Measurements from ENCODE around the gene GSDME. TPM values are rescaled to one million over a fixed set of nuclear protein-coding genes. Genes with fewer than 3 reads are reported as not detected.

GSDME gene
- total and polyA plus RNA-seq, 2 donors (not counting 1 experiment from before 2014, with no cell fraction given), result 40.8 to 57.1 TPM

DNA sequence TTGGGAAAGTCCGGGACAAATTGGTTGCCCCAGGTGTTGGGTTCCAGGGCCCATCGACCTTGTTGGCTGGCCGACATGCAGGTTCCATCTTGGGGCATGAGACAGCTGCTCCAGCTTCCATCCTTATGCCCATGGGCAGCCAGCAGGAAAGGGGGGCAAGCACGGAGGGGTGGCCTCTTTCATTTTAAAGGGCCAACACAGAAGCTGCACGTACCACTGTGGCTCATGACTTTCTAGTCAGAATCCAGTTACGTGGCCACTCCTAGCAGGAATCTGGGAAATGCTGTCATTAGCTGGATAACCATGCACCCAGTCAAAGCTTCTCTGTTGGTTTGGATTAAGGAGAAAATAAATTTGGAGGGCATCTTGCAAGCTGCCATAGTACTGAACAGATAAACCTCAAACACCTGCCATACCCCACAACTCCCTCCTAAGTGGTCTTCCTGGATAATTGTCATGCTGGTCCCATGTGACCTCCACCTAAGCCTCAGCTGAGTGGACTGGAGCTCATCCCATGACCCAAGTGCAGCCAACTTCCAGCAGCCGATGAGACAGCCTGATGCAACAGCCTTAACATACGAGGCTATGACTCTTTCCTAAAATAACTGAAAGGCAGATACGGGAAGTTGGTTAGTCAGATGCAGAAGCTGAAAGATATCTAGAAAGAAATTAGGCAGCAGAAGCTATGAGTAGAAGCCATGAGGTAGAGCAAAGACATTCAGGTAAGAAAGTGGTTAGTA, 21.4 kb upstream of the GSDME start:
- peak; percentile 80 to 89 for DNase-seq (ENCODE audit: low read depth in 2 of 2)
- TF ChIP-seq, protein P1, sequence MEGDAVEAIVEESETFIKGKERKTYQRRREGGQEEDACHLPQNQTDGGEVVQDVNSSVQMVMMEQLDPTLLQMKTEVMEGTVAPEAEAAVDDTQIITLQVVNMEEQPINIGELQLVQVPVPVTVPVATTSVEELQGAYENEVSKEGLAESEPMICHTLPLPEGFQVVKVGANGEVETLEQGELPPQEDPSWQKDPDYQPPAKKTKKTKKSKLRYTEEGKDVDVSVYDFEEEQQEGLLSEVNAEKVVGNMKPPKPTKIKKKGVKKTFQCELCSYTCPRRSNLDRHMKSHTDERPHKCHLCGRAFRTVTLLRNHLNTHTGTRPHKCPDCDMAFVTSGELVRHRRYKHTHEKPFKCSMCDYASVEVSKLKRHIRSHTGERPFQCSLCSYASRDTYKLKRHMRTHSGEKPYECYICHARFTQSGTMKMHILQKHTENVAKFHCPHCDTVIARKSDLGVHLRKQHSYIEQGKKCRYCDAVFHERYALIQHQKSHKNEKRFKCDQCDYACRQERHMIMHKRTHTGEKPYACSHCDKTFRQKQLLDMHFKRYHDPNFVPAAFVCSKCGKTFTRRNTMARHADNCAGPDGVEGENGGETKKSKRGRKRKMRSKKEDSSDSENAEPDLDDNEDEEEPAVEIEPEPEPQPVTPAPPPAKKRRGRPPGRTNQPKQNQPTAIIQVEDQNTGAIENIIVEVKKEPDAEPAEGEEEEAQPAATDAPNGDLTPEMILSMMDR (conservative IDR thresholded peaks at IDR 0.05 in 1 of 2, IDR thresholded peaks at IDR 0.05 in 1 of 2; ENCODE audit: low read depth in 1 of 2, low read length in 2 of 2), result no peak
- no peak for TF ChIP-seq EZH2 (IDR thresholded peaks at IDR 0.05; ENCODE audit: low read length, missing control alignments)
- Histone ChIP-seq H2AFZ (ENCODE audit: low read length) (no peak overlapping the region), H3K9ac (ENCODE audit: insufficient read depth, low read length) (no peak overlapping the region), H3K36me3 (ENCODE audit: control insufficient read depth, insufficient read depth, low read length) (peaks cover 2% of the 10 kb centered on the region), H3K27ac (ENCODE audit: insufficient read depth, low read length) (peak overlapping the region; percentile 71), H4K20me1 (ENCODE audit: control insufficient read depth, extremely low read depth, insufficient read depth, low read length) (no peaks in the 10 kb centered on the region), H3K4me2 (ENCODE audit: extremely low read depth, insufficient read depth, low read length) (no peak overlapping the region), H3K27me3 (ENCODE audit: control insufficient read depth, insufficient read depth, low read length) (no peaks in the 10 kb centered on the region), H3K79me2 (ENCODE audit: control insufficient read depth, insufficient read depth, low read length) (no peaks in the 10 kb centered on the region), H3K4me1 (ENCODE audit: control insufficient read depth, extremely low read depth, insufficient read depth, low read length) (peaks cover 2% of the 10 kb centered on the region), H3K9me3 (ENCODE audit: control insufficient read depth, insufficient read depth, low read depth, low read length) (no peaks in the 10 kb centered on the region), H3K4me3 (replicated peaks in 1 of 4; ENCODE audit: control extremely low read depth in 1 of 4, insufficient read depth in 1 of 4, low read depth in 3 of 4, low read length in 4 of 4) (no peak overlapping the region)

DNA sequence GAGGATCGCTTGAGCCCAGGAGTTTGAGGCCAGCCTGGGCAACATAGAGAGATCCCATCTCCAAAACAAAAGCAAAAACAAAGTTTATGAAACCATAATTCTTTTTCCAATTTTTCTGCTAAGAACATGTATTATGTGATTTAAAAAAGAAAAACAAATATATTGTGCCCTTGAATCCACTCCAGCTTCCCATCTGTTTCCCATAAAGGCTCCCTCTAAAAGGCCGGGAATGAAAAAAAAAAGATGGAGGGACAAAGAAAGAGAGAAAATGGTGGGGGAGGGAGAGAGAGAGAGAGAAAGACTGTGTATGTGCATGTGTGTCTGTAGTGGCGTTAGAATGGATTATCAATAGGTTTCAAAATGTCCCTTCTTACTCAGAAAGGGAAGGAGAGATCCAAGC, 20.5 kb upstream of the GSDME start:
- peak in 1 of 2 donors; percentile 20 for DNase-seq (ENCODE audit: low read depth in 2 of 2)
- no peak overlapping the region for H3K9ac ChIP-seq (ENCODE audit: insufficient read depth, low read length)
- H3K9me3 ChIP-seq (ENCODE audit: control insufficient read depth, insufficient read depth, low read depth, low read length), result no peaks in the 10 kb centered on the region
- no peak overlapping the region for H2AFZ ChIP-seq (ENCODE audit: low read length)
- H3K27ac ChIP-seq (ENCODE audit: insufficient read depth, low read length), result no peak overlapping the region
- peaks cover 2% of the 10 kb centered on the region for H3K4me1 ChIP-seq (ENCODE audit: control insufficient read depth, extremely low read depth, insufficient read depth, low read length)
- H4K20me1 ChIP-seq (ENCODE audit: control insufficient read depth, extremely low read depth, insufficient read depth, low read length), result no peaks in the 10 kb centered on the region
- no peak overlapping the region for H3K4me2 ChIP-seq (ENCODE audit: extremely low read depth, insufficient read depth, low read length)
- H3K27me3 ChIP-seq (ENCODE audit: control insufficient read depth, insufficient read depth, low read length), result no peaks in the 10 kb centered on the region
- TF ChIP-seq EZH2 (IDR thresholded peaks at IDR 0.05; ENCODE audit: low read length, missing control alignments), result no peak
- TF ChIP-seq, protein P1 (conservative IDR thresholded peaks at IDR 0.05 in 1 of 2, IDR thresholded peaks at IDR 0.05 in 1 of 2; ENCODE audit: low read depth in 1 of 2, low read length in 2 of 2), result no peak
- no peaks in the 10 kb centered on the region for H3K36me3 ChIP-seq (ENCODE audit: control insufficient read depth, insufficient read depth, low read length)
- H3K79me2 ChIP-seq (ENCODE audit: control insufficient read depth, insufficient read depth, low read length), result no peaks in the 10 kb centered on the region
- H3K4me3 ChIP-seq (replicated peaks in 1 of 4; ENCODE audit: control extremely low read depth in 1 of 4, insufficient read depth in 1 of 4, low read depth in 3 of 4, low read length in 4 of 4), result no peak overlapping the region

DNA sequence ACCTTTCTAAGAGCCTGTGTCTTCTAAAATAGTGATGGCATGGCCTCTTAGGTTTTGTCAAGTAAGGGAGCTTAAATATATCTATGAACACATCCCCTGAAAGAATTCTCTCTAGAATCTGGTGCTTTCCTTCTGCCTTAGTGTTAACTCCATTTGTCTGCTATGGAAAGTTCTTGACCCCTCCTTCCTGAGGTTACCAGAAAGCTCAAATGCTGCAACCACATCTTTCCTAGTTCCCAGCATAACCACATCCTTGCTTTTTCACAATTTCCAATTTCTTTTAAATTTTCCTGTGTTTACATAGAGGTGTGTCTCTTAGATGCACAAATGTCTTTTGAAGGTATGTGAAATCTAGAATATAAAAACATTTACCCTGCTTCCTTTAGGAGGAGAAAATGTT, 16.4 kb upstream of the GSDME start:
- H3K27ac ChIP-seq (ENCODE audit: insufficient read depth, low read length), result no peak overlapping the region
- no peaks in the 10 kb centered on the region for H3K9me3 ChIP-seq (ENCODE audit: control insufficient read depth, insufficient read depth, low read depth, low read length)
- H3K27me3 ChIP-seq (ENCODE audit: control insufficient read depth, insufficient read depth, low read length), result no peaks in the 10 kb centered on the region
- H3K9ac ChIP-seq (ENCODE audit: insufficient read depth, low read length), result no peak overlapping the region
- no peaks in the 10 kb centered on the region for H3K79me2 ChIP-seq (ENCODE audit: control insufficient read depth, insufficient read depth, low read length)
- H3K4me2 ChIP-seq (ENCODE audit: extremely low read depth, insufficient read depth, low read length), result no peak overlapping the region
- no peak overlapping the region for H3K4me3 ChIP-seq (replicated peaks in 1 of 4; ENCODE audit: control extremely low read depth in 1 of 4, insufficient read depth in 1 of 4, low read depth in 3 of 4, low read length in 4 of 4)
- TF ChIP-seq, protein P1 (conservative IDR thresholded peaks at IDR 0.05 in 1 of 2, IDR thresholded peaks at IDR 0.05 in 1 of 2; ENCODE audit: low read depth in 1 of 2, low read length in 2 of 2), result no peak
- no peak for TF ChIP-seq EZH2 (IDR thresholded peaks at IDR 0.05; ENCODE audit: low read length, missing control alignments)
- no peaks in the 10 kb centered on the region for H3K4me1 ChIP-seq (ENCODE audit: control insufficient read depth, extremely low read depth, insufficient read depth, low read length)
- no peaks in the 10 kb centered on the region for H3K36me3 ChIP-seq (ENCODE audit: control insufficient read depth, insufficient read depth, low read length)
- DNase-seq (ENCODE audit: low read depth in 2 of 2), result no peak
- no peaks in the 10 kb centered on the region for H4K20me1 ChIP-seq (ENCODE audit: control insufficient read depth, extremely low read depth, insufficient read depth, low read length)
- H2AFZ ChIP-seq (ENCODE audit: low read length), result no peak overlapping the region

All from fibroblast of lung (primary cell).